Stimulated activated CD4-positive, alpha-beta T cell treated with anti-CD3 and anti-CD28 coated beads, Interleukin-4, amount 100 ng/mL, for 48 hours (primary cell): Measurements from ENCODE around the gene PLPPR5.

Experiments used
- DNase-seq, 2 donors: peaks; one replicate each; pipeline ENCODE4 v3.0.0-alpha.2; 2020; ENCODE audit warnings: low read depth in 2 of 2

PLPPR5 gene

DNA sequence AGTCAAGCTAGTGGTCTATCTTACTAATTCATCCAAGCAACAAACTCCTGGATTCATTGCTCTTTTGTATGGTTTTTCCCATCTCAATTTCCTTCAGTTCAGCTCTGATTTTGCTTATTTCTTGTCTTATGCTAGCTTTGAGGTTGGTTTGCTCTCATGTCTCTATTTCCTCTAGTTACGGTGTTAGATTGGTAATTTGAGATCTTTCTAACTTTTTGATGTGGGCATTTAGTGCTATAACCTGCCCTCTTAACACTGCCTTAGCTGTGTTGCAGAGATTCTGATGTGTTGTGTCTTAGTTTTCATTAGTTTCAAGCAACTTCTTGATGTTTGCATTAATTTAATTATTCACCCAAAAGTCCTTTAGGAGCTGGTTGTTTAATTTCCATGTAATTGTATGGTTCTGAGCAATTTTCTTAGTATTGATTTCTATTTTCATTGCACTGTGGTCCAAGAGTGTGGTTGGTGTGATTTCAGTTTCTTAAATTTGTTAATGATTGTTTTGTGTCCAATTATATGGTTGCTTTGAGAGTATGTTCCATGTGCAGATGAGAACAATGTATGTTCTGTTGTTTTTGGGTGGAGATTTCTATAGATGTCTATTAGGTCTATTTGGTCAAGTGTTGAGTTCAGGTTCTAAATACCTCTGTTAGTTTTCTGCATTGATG lies 154.6 kb downstream of the PLPPR5 start:
- DNase-seq, result no peak

DNA sequence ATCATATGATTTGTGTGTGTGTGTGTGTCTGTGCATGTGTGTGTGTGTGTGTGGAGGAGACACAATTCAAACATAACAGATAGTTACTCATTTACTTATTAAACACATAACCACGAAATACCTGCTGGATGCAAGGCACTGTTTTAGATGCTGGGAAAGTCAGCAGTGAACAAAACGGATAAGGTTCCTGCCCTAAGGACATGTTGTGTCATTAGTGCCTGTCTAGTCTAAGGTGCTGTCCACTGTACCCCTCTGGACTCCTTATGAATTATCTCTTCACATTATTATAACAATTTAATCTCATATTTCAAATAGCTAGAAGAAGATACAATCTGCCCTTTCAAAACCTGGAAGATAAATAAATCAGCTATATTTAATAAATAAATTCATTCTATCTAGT lies 162.4 kb downstream of the PLPPR5 start:
- no peak for DNase-seq
